Right lobe of liver (tissue), 4 donors: ENCODE results near the gene NFASC.

Source experiments
- CTCF ChIP-seq, 4 donors: fragments of 200-600 bp in 3 of 4; fragments of 450-650 bp in 1 of 4; IDR thresholded peaks; one replicate each; pipeline versions ENCODE4 v1.5.1 to v1.8.0; 2016 to 2022; ENCODE audit warnings: antibody characterized with exemption in 4 of 4, mild to moderate bottlenecking in 2 of 4
- POLR2A ChIP-seq: fragments of 450-650 bp; IDR thresholded peaks from one replicate; pipeline ENCODE4 v1.6.1; 2017; ENCODE audit warnings: antibody characterized with exemption, mild to moderate bottlenecking
- donor health status: DM: no; HTN: no; CAD: no.
- donor health status: DM: no; HTN: no; CAD: no.
- donor health status: DM: no; HTN: yes; CAD: no.

DNA sequence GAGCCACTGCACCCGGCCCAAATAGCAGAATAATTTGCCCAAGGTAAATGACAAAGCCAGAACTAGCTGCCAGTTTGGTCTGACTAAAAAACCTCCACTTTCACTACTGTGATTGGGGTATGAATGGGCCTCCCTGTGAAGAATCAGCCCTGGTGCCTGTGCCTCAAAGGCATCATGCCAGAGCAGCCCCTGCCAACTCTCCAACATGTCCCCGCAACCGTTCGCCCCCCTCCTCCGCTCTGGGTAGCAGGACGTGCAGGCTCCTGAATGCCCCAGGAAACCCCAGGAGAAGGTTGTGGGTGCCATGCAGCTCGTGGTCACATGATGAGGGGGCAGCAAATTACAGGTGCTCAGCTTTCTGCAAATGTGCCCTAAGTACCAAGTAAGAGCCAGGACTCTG lies 157.7 kb downstream of the NFASC start:
- no peak for TF ChIP-seq CTCF (IDR thresholded peaks at IDR 0.05)
- TF ChIP-seq POLR2A = no peak
